T-helper 17 cell (primary cell): Measurements from ENCODE around the gene CLIC5. TPM values are rescaled to one million over a fixed set of nuclear protein-coding genes. Genes with fewer than 3 reads are reported as not detected.

ENCODE experiments used
- ATAC-seq: fragments of 150-1000 bp; cut with Tn5 transposase; 2 replicates; pipeline ENCODE4 v1.10.0; 2021; ENCODE audit warnings: mild to moderate bottlenecking, moderate library complexity
- DNase-seq, 3 donors: peaks; one replicate each; pipeline versions ENCODE4 v3.0.0 to v3.0.0-alpha.2; 2020 to 2021
- H3K9me3 ChIP-seq: one replicate; pipeline ENCODE4 v1.7.0; 2013; ENCODE audit warnings: low read length, mild to moderate bottlenecking; ENCODE audit not compliant: control insufficient read depth, poor library complexity, severe bottlenecking
- H3K27ac Mint-ChIP-seq: one replicate; pipeline ENCODE4 v1.8.0; 2022; ENCODE audit warnings: mild to moderate bottlenecking, moderate library complexity, mixed read lengths
- H3K27me3 Mint-ChIP-seq: one replicate; pipeline ENCODE4 v1.8.0; 2022; ENCODE audit warnings: mixed read lengths
- H3K36me3 Mint-ChIP-seq: one replicate; pipeline ENCODE4 v1.8.0; 2022; ENCODE audit warnings: low read depth, mixed read lengths
- H3K4me1 Mint-ChIP-seq: one replicate; pipeline ENCODE4 v1.8.0; 2022; ENCODE audit warnings: mild to moderate bottlenecking, mixed read lengths
- H3K4me3 Mint-ChIP-seq: one replicate; pipeline ENCODE4 v1.8.0; 2022; ENCODE audit warnings: mild to moderate bottlenecking, moderate library complexity, mixed read lengths
- total RNA-seq, 4 donors: library from RNA in 2 of 4; stranded (reverse) in 2 of 4; gene quantifications; one replicate each; pipeline ENCODE4 v1.2.3 and lab custom pipeline; 2022 to 2026

CLIC5 gene
- total RNA-seq, 2 donors from 2014 or later = 7.2 to 10.1 TPM

- ATAC-seq (peak; percentile 42), DNase-seq (no peak)
- peak overlapping the region; percentile 14 for H3K27ac Mint-ChIP-seq
- no peaks in the 10 kb centered on the region for H3K27me3 Mint-ChIP-seq
- H3K4me1 Mint-ChIP-seq = peaks cover 2% of the 10 kb centered on the region
- no peaks in the 10 kb centered on the region for H3K9me3 ChIP-seq
- H3K36me3 Mint-ChIP-seq = no peaks in the 10 kb centered on the region
- H3K4me3 Mint-ChIP-seq = no peak overlapping the region
Observed at GRCh38 chr6:45895569-45895968, 120.1 kb downstream of the CLIC5 start.

- no peak overlapping the region for H3K4me3 Mint-ChIP-seq
- no peak for ATAC-seq
- DNase-seq = no peak
- H3K4me1 Mint-ChIP-seq = no peaks in the 10 kb centered on the region
- H3K27me3 Mint-ChIP-seq = peaks cover 5% of the 10 kb centered on the region
- no peaks in the 10 kb centered on the region for H3K36me3 Mint-ChIP-seq
- H3K9me3 ChIP-seq = no peaks in the 10 kb centered on the region
- H3K27ac Mint-ChIP-seq = no peak overlapping the region
Observed at GRCh38 chr6:45892696-45893245, 122.9 kb downstream of the CLIC5 start.

GRCh38 chr6:45892196-45892595 lies 123.5 kb downstream of the CLIC5 start:
- Mint-ChIP-seq H3K36me3 (no peaks in the 10 kb centered on the region), H3K27me3 (peaks cover 11% of the 10 kb centered on the region), H3K27ac (no peak overlapping the region), H3K4me3 (no peak overlapping the region), H3K4me1 (no peaks in the 10 kb centered on the region)
- DNase-seq = no peak
- ATAC-seq = no peak
- no peaks in the 10 kb centered on the region for H3K9me3 ChIP-seq

DNA sequence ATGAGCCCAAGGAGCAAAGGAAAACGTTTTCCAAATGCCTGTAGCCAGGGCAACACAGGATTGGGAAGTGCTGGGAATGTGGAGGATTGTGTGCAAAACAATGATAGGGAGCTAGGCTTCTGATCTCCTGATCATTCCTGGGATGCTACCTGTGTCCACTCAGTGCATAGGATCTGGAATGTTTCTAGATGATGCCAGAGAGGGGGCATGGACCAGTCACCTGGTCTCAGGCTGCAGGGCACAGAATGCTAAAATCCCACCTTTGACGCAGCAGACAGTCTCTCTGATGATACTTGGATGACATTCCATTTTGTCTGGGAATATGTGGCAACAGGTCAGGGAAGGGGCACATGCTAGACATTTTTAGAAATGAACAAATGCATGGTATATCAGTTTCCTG lies 128.9 kb downstream of the CLIC5 start:
- ATAC-seq (no peak), DNase-seq (no peak)
- Mint-ChIP-seq H3K4me3 (no peak overlapping the region), H3K27ac (no peak overlapping the region), H3K36me3 (no peaks in the 10 kb centered on the region), H3K27me3 (peaks cover 17% of the 10 kb centered on the region), H3K4me1 (no peaks in the 10 kb centered on the region)
- no peaks in the 10 kb centered on the region for H3K9me3 ChIP-seq

GRCh38 chr6:45884336-45884735 lies 131.3 kb downstream of the CLIC5 start:
- no peak overlapping the region for H3K4me3 Mint-ChIP-seq
- H3K27me3 Mint-ChIP-seq = peaks cover 17% of the 10 kb centered on the region
- no peaks in the 10 kb centered on the region for H3K36me3 Mint-ChIP-seq
- no peaks in the 10 kb centered on the region for H3K4me1 Mint-ChIP-seq
- H3K9me3 ChIP-seq = no peaks in the 10 kb centered on the region
- no peak overlapping the region for H3K27ac Mint-ChIP-seq
- ATAC-seq (no peak), DNase-seq (no peak)

DNA sequence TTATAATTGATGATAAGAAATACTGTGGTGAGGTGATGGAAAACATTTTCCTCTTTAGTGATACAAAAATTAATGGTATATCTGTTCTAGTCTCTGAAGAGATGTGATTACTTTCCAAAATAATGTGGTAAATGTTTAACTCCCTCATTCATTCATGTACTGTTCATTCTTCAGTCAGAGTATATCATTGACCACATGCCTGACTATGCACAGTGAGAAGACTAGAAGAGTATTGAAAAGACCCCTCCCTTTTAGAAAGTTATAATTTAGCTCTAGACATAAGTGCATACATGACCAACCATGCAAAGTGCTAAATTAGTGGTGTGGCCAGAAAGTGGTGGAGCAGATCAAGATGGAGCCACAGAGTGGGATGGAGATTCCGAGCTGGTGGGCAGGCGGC lies 133.0 kb downstream of the CLIC5 start:
- H3K4me3 Mint-ChIP-seq = no peak overlapping the region
- peaks cover 14% of the 10 kb centered on the region for H3K27me3 Mint-ChIP-seq
- peaks cover 2% of the 10 kb centered on the region for H3K4me1 Mint-ChIP-seq
- DNase-seq = no peak
- no peaks in the 10 kb centered on the region for H3K9me3 ChIP-seq
- no peak for ATAC-seq
- H3K27ac Mint-ChIP-seq = no peak overlapping the region
- H3K36me3 Mint-ChIP-seq = no peaks in the 10 kb centered on the region

- DNase-seq (no peak), ATAC-seq (no peak)
- no peak overlapping the region for H3K27ac Mint-ChIP-seq
- H3K9me3 ChIP-seq = no peaks in the 10 kb centered on the region
- no peak overlapping the region for H3K4me3 Mint-ChIP-seq
- peaks cover 12% of the 10 kb centered on the region for H3K27me3 Mint-ChIP-seq
- H3K4me1 Mint-ChIP-seq = peaks cover 2% of the 10 kb centered on the region
- H3K36me3 Mint-ChIP-seq = no peaks in the 10 kb centered on the region
Observed at GRCh38 chr6:45881705-45882467, 133.8 kb downstream of the CLIC5 start.

DNA sequence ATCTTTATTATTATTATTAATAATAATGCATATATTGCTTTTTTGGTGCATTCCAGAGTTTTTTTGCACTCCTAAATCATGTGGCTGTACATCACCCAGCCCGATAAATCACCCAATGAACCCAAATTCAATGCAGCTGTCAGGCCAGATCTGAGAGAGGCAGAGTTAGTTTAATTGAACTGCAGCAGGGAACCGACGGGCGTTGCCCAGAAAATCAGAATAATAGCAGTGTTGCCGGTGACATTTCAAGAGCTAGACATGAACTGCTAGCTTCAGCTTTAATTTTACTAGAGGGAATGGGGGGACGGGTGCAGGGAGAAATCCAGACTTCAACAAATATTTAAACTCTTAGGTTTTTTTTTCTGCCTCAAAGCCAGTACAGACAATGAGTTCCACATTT lies 135.0 kb downstream of the CLIC5 start:
- DNase-seq = no peak
- H3K4me1 Mint-ChIP-seq = peaks cover 2% of the 10 kb centered on the region
- H3K27ac Mint-ChIP-seq = no peak overlapping the region
- H3K9me3 ChIP-seq = no peaks in the 10 kb centered on the region
- H3K27me3 Mint-ChIP-seq = peaks cover 9% of the 10 kb centered on the region
- H3K36me3 Mint-ChIP-seq = peaks cover under 1% of the 10 kb centered on the region
- no peak for ATAC-seq
- no peak overlapping the region for H3K4me3 Mint-ChIP-seq

DNA sequence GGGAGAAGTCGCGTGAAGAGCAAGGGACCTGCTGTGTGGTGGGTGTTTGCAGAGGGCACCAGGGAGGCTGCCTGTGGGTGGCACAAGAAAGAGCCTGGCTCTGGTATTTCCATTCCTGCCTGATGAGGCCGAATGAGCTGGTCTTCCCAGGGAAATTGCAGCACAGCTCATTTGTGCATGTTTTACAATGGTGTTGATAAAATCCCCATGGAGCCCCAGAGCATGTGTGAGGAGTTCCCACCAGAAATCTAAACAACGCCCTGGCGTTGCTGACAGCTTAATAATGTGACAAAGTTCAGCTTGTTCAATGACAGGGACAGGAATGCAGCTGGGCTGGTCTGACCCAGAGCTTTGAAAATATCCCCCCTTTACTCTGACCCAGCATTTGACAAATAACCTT lies 135.5 kb downstream of the CLIC5 start:
- Mint-ChIP-seq H3K36me3 (peaks cover 2% of the 10 kb centered on the region), H3K27ac (no peak overlapping the region), H3K27me3 (peaks cover 9% of the 10 kb centered on the region), H3K4me3 (no peak overlapping the region), H3K4me1 (peaks cover 2% of the 10 kb centered on the region)
- no peak for DNase-seq
- H3K9me3 ChIP-seq = no peaks in the 10 kb centered on the region
- no peak for ATAC-seq

GRCh38 chr6:45877970-45878590 lies 137.6 kb downstream of the CLIC5 start:
- Mint-ChIP-seq H3K4me1 (peaks cover 2% of the 10 kb centered on the region), H3K27me3 (peaks cover 9% of the 10 kb centered on the region), H3K36me3 (peaks cover 2% of the 10 kb centered on the region), H3K4me3 (no peak overlapping the region), H3K27ac (no peak overlapping the region)
- ATAC-seq (no peak), DNase-seq (no peak)
- H3K9me3 ChIP-seq = no peaks in the 10 kb centered on the region

- no peak for DNase-seq
- Mint-ChIP-seq H3K36me3 (peaks cover 2% of the 10 kb centered on the region), H3K4me3 (no peak overlapping the region), H3K4me1 (no peaks in the 10 kb centered on the region), H3K27me3 (peaks cover 36% of the 10 kb centered on the region), H3K27ac (no peak overlapping the region)
- ATAC-seq = no peak
- H3K9me3 ChIP-seq = no peaks in the 10 kb centered on the region
Observed at GRCh38 chr6:45872827-45873365, 142.8 kb downstream of the CLIC5 start.

DNA sequence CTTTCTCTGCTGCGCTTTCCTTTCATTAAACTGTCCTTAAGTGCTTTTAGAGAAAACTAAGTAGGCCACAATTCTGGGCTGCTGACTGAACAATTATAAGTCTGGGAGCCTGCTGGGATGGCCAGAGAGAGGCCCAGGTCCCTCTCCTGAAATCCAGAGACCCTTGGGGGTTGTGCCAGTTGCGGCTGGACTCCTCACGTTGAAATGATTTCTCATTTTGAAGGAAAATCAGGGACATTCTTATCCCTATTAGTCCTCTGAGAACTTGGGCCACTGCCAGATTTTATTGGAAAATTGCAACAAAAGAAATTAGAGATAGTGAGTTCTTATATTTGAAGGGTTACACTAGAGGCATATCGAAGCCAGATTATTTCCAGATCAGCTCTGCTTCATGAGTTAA lies 145.1 kb downstream of the CLIC5 start:
- DNase-seq (no peak), ATAC-seq (no peak)
- Mint-ChIP-seq H3K27ac (no peak overlapping the region), H3K27me3 (peaks cover 37% of the 10 kb centered on the region), H3K36me3 (no peaks in the 10 kb centered on the region), H3K4me1 (no peaks in the 10 kb centered on the region), H3K4me3 (no peak overlapping the region)
- H3K9me3 ChIP-seq = no peaks in the 10 kb centered on the region

- Mint-ChIP-seq H3K4me1 (no peaks in the 10 kb centered on the region), H3K27ac (no peak overlapping the region), H3K36me3 (no peaks in the 10 kb centered on the region), H3K4me3 (no peak overlapping the region), H3K27me3 (peaks cover 23% of the 10 kb centered on the region)
- DNase-seq (no peak), ATAC-seq (no peak)
- no peaks in the 10 kb centered on the region for H3K9me3 ChIP-seq
Observed at GRCh38 chr6:45864651-45865050, 151.0 kb downstream of the CLIC5 start.
